Sigmoid colon (tissue), 7 donors: Measurements from ENCODE around the gene EML6. TPM values are rescaled to one million over a fixed set of nuclear protein-coding genes. Genes with fewer than 3 reads are reported as not detected.

Source experiments
- DNase-seq: peaks from one replicate; pipeline ENCODE4 v3.0.0-alpha.2; 2019
- H3K27ac ChIP-seq, 4 donors: fragments of 200-600 bp; sonication (generic); one replicate each; pipeline ENCODE4 v1.5.1; 2016 to 2019; ENCODE audit warnings: mild to moderate bottlenecking in 1 of 4
- H3K27me3 ChIP-seq, 3 donors: fragments of 200-600 bp; sonication (generic); one replicate each; pipeline ENCODE4 v1.5.1; 2019; ENCODE audit warnings: mild to moderate bottlenecking in 1 of 3
- H3K36me3 ChIP-seq, 4 donors: fragments of 200-600 bp; sonication (generic); one replicate each; pipeline ENCODE4 v1.5.1; 2016 to 2019
- H3K4me1 ChIP-seq, 4 donors: fragments of 200-600 bp; sonication (generic); one replicate each; pipeline ENCODE4 v1.5.1; 2017 to 2019
- H3K4me3 ChIP-seq, 4 donors: fragments of 200-600 bp; sonication (generic); one replicate each; pipeline ENCODE4 v1.5.1; 2017 to 2019; ENCODE audit warnings: mild to moderate bottlenecking in 2 of 4, moderate library complexity in 1 of 4
- H3K9me3 ChIP-seq, 4 donors: fragments of 200-600 bp in 3 of 4; sonication (generic) in 3 of 4; one replicate each; pipeline versions ENCODE4 v1.5.1 to v1.6.1; 2013 to 2019
- EP300 ChIP-seq, 4 donors: sonication (generic); formaldehyde crosslinking; IDR thresholded peaks; one replicate each; pipeline ENCODE4 v1.6.1; 2017; ENCODE audit warnings: antibody characterized with exemption in 4 of 4
- POLR2A ChIP-seq, 2 donors: fragments of 450-650 bp; IDR thresholded peaks; one replicate each; pipeline ENCODE4 v1.6.1; 2016; ENCODE audit warnings: antibody characterized with exemption in 2 of 2, mild to moderate bottlenecking in 2 of 2, moderate library complexity in 2 of 2
- POLR2AphosphoS5 ChIP-seq, 4 donors: sonication (generic); formaldehyde crosslinking; IDR thresholded peaks; one replicate each; pipeline ENCODE4 v1.6.1; 2017; ENCODE audit warnings: antibody characterized with exemption in 4 of 4
- WGBS, 2 donors: extraction: QIAGEN DNeasy Blood & Tissue Kit; methylation state at CpG; one replicate each; pipeline ENCODE4 v1.1.7; 2013; 5-methylcytosine and 5-hydroxymethylcytosine counted together
- intact Hi-C: fragments of 100-400 bp; cut with DNase I; formaldehyde crosslinking; loops from one replicate; pipeline ENCODE4 v1.15.1; 2023
- polyA plus RNA-seq, 3 donors: library from polyadenylated mRNA; stranded (reverse); fragments of 200-250 nt; gene quantifications; one replicate each; pipeline ENCODE4 v1.2.3, GENCODE V29; 2013
- total RNA-seq, 4 donors: library from RNA; depleted of rRNA; stranded (reverse); fragments of >200 nt; gene quantifications; one replicate each; pipeline ENCODE4 v1.1.0, GENCODE V29; 2016
- TF ChIP-seq, protein P1 (sequence below), 4 experiments: fragments of 450-650 bp in 3 of 4; fragments of 200-600 bp in 1 of 4; IDR thresholded peaks; one replicate each; pipeline ENCODE4 v1.5.1; 2016 to 2019; ENCODE audit warnings: antibody characterized with exemption in 4 of 4, mild to moderate bottlenecking in 3 of 4, moderate library complexity in 2 of 4
- donor health status: healthy with polysubstance abuse.
- donor health status: Bipolar disorder and iron deficiency.
- donor health status: healthy.

EML6 gene
- total and polyA plus RNA-seq, 7 donors, result 0.46 to 2.2 (median 1.2) TPM

DNA sequence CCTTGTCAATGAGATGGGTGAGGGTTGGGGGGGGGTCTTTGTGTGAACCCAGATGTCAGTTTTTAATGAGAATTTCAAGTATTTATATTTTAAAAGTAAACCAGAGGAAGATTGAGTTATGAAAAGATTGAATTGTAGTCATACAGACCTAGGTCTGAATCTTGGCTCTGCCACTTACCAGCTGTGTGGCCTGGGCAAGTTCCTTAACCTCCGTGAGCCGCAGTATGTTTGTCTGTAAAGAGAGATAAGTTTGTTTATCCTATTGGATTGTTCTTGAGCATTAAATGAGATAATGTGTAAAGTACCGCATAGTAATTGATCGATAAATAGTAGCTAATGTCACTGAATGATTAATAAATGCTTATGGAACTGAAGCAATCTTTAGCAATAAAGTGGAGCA, 63.8 kb downstream of the EML6 start:
- Histone ChIP-seq H3K9me3 (no peaks in the 10 kb centered on the region), H3K27me3 (no peaks in the 10 kb centered on the region), H3K36me3 (no peaks in the 10 kb centered on the region), H3K27ac (no peak overlapping the region), H3K4me3 (no peak overlapping the region), H3K4me1 (peaks cover 0 to 9% (median 2%) of the 10 kb centered on the region in 4 donors)
- 80 to 85% methylated on average over 4 of the region's 4 CpGs for WGBS, 2 donors
- TF ChIP-seq EP300 (IDR thresholded peaks at IDR 0.05) (no peak), POLR2A (IDR thresholded peaks at IDR 0.05) (no peak), POLR2AphosphoS5 (IDR thresholded peaks at IDR 0.05) (no peak)
- TF ChIP-seq, protein P1, sequence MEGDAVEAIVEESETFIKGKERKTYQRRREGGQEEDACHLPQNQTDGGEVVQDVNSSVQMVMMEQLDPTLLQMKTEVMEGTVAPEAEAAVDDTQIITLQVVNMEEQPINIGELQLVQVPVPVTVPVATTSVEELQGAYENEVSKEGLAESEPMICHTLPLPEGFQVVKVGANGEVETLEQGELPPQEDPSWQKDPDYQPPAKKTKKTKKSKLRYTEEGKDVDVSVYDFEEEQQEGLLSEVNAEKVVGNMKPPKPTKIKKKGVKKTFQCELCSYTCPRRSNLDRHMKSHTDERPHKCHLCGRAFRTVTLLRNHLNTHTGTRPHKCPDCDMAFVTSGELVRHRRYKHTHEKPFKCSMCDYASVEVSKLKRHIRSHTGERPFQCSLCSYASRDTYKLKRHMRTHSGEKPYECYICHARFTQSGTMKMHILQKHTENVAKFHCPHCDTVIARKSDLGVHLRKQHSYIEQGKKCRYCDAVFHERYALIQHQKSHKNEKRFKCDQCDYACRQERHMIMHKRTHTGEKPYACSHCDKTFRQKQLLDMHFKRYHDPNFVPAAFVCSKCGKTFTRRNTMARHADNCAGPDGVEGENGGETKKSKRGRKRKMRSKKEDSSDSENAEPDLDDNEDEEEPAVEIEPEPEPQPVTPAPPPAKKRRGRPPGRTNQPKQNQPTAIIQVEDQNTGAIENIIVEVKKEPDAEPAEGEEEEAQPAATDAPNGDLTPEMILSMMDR (IDR thresholded peaks at IDR 0.05), result no peak
- DNase-seq, result no peak
- intact Hi-C loops, result no loop called here

DNA sequence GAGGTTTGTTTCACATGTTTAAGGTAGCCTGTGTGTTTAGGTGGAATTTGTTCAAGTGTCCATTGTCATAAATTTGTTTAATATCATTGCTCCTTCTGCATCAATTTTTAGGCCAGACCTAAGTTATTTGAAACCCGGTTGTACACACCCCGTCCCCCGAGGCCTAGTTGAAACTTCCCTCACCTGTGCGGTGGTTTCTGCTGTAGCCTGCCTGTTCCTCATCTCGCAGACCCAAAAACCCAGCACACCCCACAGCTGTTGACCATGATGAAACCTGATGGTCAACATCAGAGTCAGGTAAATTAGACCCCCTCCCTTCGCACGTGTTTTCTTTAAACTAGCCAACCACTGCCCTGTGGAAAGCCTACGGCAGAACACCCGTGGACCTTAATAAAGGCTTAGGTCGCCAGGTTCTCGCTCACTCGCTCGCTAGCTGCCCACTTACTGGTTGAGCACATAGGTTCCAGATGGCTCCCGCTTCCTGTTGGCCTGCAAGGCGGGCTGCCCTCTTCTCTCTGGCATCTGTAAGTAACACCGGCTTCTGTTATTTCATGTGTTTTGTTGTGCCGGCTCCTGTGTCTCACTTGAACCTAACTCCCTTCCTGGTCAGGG, 64.4 kb downstream of the EML6 start:
- DNase-seq, result no peak
- Histone ChIP-seq H3K4me1 (peaks cover 0 to 9% (median 3%) of the 10 kb centered on the region in 4 donors), H3K4me3 (no peak overlapping the region), H3K27me3 (no peaks in the 10 kb centered on the region), H3K27ac (no peak overlapping the region), H3K36me3 (no peaks in the 10 kb centered on the region), H3K9me3 (no peaks in the 10 kb centered on the region)
- TF ChIP-seq POLR2AphosphoS5 (IDR thresholded peaks at IDR 0.05) (no peak), POLR2A (IDR thresholded peaks at IDR 0.05) (no peak), EP300 (IDR thresholded peaks at IDR 0.05) (no peak)
- TF ChIP-seq, protein P1 (IDR thresholded peaks at IDR 0.05), result no peak
- intact Hi-C loops, result no loop called here
- WGBS, 2 donors, result 88 to 95% methylated on average over 17 of the region's 17 CpGs

DNA sequence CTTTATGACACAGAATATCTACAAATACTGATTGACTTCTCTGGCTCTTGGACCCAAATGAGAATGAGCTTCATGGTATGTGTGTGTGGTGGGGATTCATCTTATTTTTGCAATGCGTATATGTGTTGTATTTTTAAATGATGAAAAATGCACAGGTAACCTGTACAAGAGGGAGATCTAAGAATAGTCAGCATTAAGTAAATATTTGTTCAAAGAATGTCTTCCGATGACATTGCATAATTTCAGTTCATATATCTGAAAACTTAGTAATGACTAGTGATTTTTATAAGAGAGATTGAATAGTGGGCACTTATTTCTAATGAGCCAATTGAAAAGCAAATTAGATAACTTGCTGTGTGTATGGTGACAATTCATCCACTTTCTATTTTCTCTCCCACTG, 66.4 kb downstream of the EML6 start:
- DNase-seq, result no peak
- no peaks in the 10 kb centered on the region for H3K27me3 ChIP-seq
- 82 to 89% methylated on average over 2 of the region's 2 CpGs for WGBS, 2 donors

DNA sequence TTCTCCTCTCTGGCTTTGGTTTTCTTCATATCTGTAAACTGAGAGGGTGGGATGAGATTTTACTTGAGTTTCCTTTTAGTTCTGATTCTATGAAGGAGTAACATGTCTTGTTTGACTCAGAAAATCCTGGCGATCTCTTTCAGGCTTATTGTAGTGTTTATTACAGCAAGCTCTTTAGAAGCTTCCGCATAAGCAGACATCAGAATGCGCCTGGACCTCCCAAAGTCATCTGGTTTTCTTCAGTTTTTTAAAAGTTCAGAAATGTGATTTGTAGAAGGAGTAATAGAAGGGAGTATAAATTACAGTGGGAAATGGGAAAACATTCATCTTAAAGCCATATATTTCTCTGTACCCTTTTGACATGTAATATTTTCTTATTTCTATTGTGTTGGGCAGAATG, 68.4 kb downstream of the EML6 start:
- Histone ChIP-seq H3K36me3 (no peaks in the 10 kb centered on the region), H3K4me1 (peaks cover 0 to 9% (median 3%) of the 10 kb centered on the region in 4 donors), H3K27ac (no peak overlapping the region), H3K27me3 (no peaks in the 10 kb centered on the region), H3K9me3 (no peaks in the 10 kb centered on the region), H3K4me3 (no peak overlapping the region)
- intact Hi-C loops, result no loop called here
- no peak for TF ChIP-seq POLR2A (IDR thresholded peaks at IDR 0.05)
- TF ChIP-seq POLR2AphosphoS5 (IDR thresholded peaks at IDR 0.05), result peak in 1 of 4 donors; percentile 9
- no peak for TF ChIP-seq EP300 (IDR thresholded peaks at IDR 0.05)
- TF ChIP-seq, protein P1 (IDR thresholded peaks at IDR 0.05), result no peak
- DNase-seq, result no peak
- 76 to 88% methylated on average over 3 of the region's 3 CpGs for WGBS, 2 donors

More for the DNA sequence above, 66.4 kb downstream of the EML6 start:
- peaks cover 0 to 9% (median 3%) of the 10 kb centered on the region in 4 donors for H3K4me1 ChIP-seq
- H3K36me3 ChIP-seq, result no peaks in the 10 kb centered on the region
- H3K27ac ChIP-seq, result no peak overlapping the region
- H3K4me3 ChIP-seq, result no peak overlapping the region
- TF ChIP-seq EP300 (IDR thresholded peaks at IDR 0.05) (no peak), POLR2A (IDR thresholded peaks at IDR 0.05) (no peak)
- intact Hi-C loops, result no loop called here
- H3K9me3 ChIP-seq, result no peaks in the 10 kb centered on the region

DNA sequence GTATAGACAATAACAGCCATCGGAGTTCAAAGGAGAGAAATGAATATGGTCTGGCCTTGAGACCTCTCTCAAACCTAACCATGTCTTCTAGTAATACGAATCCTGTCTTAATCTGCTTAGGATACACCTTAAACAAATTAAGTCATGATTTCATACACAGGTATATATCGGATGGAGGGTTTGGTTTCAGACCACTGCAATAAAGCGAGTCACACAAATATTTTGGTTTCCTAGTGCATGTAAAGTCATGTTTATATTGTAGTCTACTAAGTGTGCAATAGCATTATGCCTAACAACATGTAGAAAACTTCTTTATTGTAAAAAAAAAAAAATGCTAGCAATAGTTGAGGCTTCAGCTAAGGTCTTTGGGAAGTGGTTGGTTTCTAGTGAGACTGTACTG, 73.8 kb downstream of the EML6 start:
- Histone ChIP-seq H3K4me3 (no peak overlapping the region), H3K27me3 (no peaks in the 10 kb centered on the region), H3K4me1 (peaks cover 0 to under 1% (median 0%) of the 10 kb centered on the region in 4 donors), H3K27ac (no peak overlapping the region), H3K36me3 (no peaks in the 10 kb centered on the region), H3K9me3 (no peaks in the 10 kb centered on the region)
- no peak for TF ChIP-seq EP300 (IDR thresholded peaks at IDR 0.05)
- TF ChIP-seq POLR2AphosphoS5 (IDR thresholded peaks at IDR 0.05), result no peak
- TF ChIP-seq, protein P1 (IDR thresholded peaks at IDR 0.05), result no peak
- no peak for TF ChIP-seq POLR2A (IDR thresholded peaks at IDR 0.05)
- no peak for DNase-seq
- intact Hi-C loops, result no loop called here
- 87 to 90% methylated on average over 4 of the region's 4 CpGs for WGBS, 2 donors
